Transverse colon (tissue), 4 donors: ENCODE measurements around the gene ZNRF3.

Source experiments
- EP300 ChIP-seq: sonication (generic); formaldehyde crosslinking; IDR thresholded peaks from one replicate; pipeline ENCODE4 v1.6.1; 2017; ENCODE audit warnings: antibody characterized with exemption, low read depth
- POLR2A ChIP-seq: fragments of 450-650 bp; IDR thresholded peaks from one replicate; pipeline ENCODE4 v1.6.1; 2016; ENCODE audit warnings: antibody characterized with exemption, mild to moderate bottlenecking, moderate library complexity
- POLR2AphosphoS5 ChIP-seq, 3 donors: sonication (generic); formaldehyde crosslinking; IDR thresholded peaks; one replicate each; pipeline ENCODE4 v1.6.1; 2016; ENCODE audit warnings: antibody characterized with exemption in 3 of 3
- TF ChIP-seq, protein P1 (sequence below), 5 experiments: fragments of 200-600 bp in 3 of 5; fragments of 450-650 bp in 2 of 5; sonication (generic) in 3 of 5; IDR thresholded peaks; 1 replicate in 2 of 5; 2 replicates in 3 of 5; pipeline ENCODE4 v1.5.1; 2016 to 2017; ENCODE audit warnings: antibody characterized with exemption in 5 of 5, inconsistent platforms in 3 of 5, mild to moderate bottlenecking in 2 of 5, moderate library complexity in 1 of 5

DNA sequence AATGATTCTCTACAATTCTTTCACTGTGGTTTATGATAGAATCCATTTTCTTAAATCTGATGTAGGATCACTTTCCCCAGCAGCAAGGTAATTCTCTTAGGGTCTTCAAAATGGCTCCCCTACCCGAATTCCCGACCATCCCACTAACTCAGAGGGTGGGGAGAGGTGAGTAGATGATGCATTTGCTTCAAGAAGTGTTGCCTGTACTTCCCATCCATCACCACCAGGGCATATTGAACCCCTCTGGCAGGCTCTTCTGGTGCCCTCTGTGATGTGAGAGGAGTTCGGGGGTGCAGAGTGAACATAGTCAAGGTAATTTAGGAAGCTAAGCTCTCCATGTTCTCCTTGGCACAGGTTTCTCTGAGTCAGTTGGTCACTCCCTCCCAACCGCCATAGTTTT is 52.3 kb downstream of the ZNRF3 start:
- TF ChIP-seq, protein P1, sequence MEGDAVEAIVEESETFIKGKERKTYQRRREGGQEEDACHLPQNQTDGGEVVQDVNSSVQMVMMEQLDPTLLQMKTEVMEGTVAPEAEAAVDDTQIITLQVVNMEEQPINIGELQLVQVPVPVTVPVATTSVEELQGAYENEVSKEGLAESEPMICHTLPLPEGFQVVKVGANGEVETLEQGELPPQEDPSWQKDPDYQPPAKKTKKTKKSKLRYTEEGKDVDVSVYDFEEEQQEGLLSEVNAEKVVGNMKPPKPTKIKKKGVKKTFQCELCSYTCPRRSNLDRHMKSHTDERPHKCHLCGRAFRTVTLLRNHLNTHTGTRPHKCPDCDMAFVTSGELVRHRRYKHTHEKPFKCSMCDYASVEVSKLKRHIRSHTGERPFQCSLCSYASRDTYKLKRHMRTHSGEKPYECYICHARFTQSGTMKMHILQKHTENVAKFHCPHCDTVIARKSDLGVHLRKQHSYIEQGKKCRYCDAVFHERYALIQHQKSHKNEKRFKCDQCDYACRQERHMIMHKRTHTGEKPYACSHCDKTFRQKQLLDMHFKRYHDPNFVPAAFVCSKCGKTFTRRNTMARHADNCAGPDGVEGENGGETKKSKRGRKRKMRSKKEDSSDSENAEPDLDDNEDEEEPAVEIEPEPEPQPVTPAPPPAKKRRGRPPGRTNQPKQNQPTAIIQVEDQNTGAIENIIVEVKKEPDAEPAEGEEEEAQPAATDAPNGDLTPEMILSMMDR (IDR thresholded peaks at IDR 0.05), result peak in 2 of 5 experiments; percentile 12 to 17
- no peak for TF ChIP-seq EP300
- no peak for TF ChIP-seq POLR2A
- no peak for TF ChIP-seq POLR2AphosphoS5 (IDR thresholded peaks at IDR 0.05)
